Adrenal gland (tissue), 19 donors: ENCODE results near the gene KRTAP1-4. TPM values are rescaled to one million over a fixed set of nuclear protein-coding genes. Genes with fewer than 3 reads are reported as not detected.

Source experiments
- DNase-seq, 7 donors: peaks; one replicate each; pipeline ENCODE4 v3.0.0-alpha.2; 2019 to 2020
- H3K27ac ChIP-seq, 5 donors: fragments of 200-600 bp; sonication (generic) in 4 of 5; 1 replicate in 3 of 5; 2 replicates in 2 of 5; pipeline versions ENCODE4 v1.5.1 to v1.8.0; 2016 to 2020; ENCODE audit warnings: mild to moderate bottlenecking in 1 of 5
- H3K27me3 ChIP-seq: fragments of 200-600 bp; 2 replicates; pipeline ENCODE4 v1.8.0; 2021
- H3K36me3 ChIP-seq, 2 donors: fragments of 200-600 bp; replicated peaks in 1 of 2; 1 replicate in 1 of 2; 2 replicates in 1 of 2; pipeline versions ENCODE4 v1.5.1 to v1.8.0; 2018 to 2022
- H3K4me1 ChIP-seq, 2 donors: fragments of 200-600 bp; replicated peaks in 1 of 2; 1 replicate in 1 of 2; 2 replicates in 1 of 2; pipeline versions ENCODE4 v1.5.1 to v1.8.0; 2018 to 2021
- H3K4me3 ChIP-seq, 4 donors: fragments of 200-600 bp; sonication (generic) in 3 of 4; one replicate each; pipeline ENCODE4 v1.5.1; 2016 to 2018
- H3K9me3 ChIP-seq, 3 donors: fragments of 200-600 bp; sonication (generic) in 1 of 3; replicated peaks in 1 of 3; 1 replicate in 2 of 3; 2 replicates in 1 of 3; pipeline versions ENCODE4 v1.5.1 to v1.8.0; 2016 to 2021
- CTCF ChIP-seq, 6 experiments: fragments of 450-650 bp in 4 of 6; fragments of 200-600 bp in 2 of 6; sonication (generic) in 1 of 6; IDR thresholded peaks; 1 replicate in 5 of 6; 2 replicates in 1 of 6; pipeline versions ENCODE4 v1.5.1 to v1.8.0; 2016 to 2021; ENCODE audit warnings: antibody characterized with exemption in 6 of 6, mild to moderate bottlenecking in 2 of 6, moderate library complexity in 1 of 6
- POLR2A ChIP-seq, 2 donors: fragments of 450-650 bp; IDR thresholded peaks; one replicate each; pipeline ENCODE4 v1.6.1; 2017; ENCODE audit warnings: antibody characterized with exemption in 2 of 2, mild to moderate bottlenecking in 2 of 2, moderate library complexity in 1 of 2
- WGBS, 4 donors: extraction: QIAGEN DNeasy Blood & Tissue Kit in 2 of 4; methylation state at CpG; one replicate each; pipeline versions ENCODE4 v1.1.5 to v1.1.7; 2013 to 2017; 5-methylcytosine and 5-hydroxymethylcytosine counted together
- intact Hi-C, 2 donors: fragments of 100-400 bp; cut with DNase I; formaldehyde crosslinking; loops; one replicate each; pipeline versions ENCODE4 v1.14.1 to v1.15.0; 2022 to 2023
- long read RNA-seq, 10 donors: library from polyadenylated mRNA in 3 of 10; unstranded in 2 of 10; stranded (forward) in 1 of 10; transcript quantifications; one replicate each; pipeline ENCODE4 v2.0.0 and lab custom pipeline, GENCODE V29; 2021 to 2026
- polyA plus RNA-seq, 3 donors: library from polyadenylated mRNA; stranded (reverse); fragments of 200-250 nt in 2 of 3; fragments of 350-450 nt in 1 of 3; fragmentation: Illumina TruSeq in 1 of 3; extraction: RNeasy Lipid Tissue Mini Kit (QIAGEN cat#74804) in 1 of 3; gene quantifications; one replicate each; pipeline ENCODE4 v1.2.3, GENCODE V29; 2013 to 2014
- total RNA-seq, 9 donors: library from RNA; depleted of rRNA in 4 of 9; stranded (reverse); fragments of >200 nt in 4 of 9; fragments of 120-200 nt in 1 of 9; fragmentation: NEBNext Ultra II Directional in 1 of 9; extraction: Animal tissue kit (Norgen Biotek cat#: 25700) in 1 of 9; gene quantifications; one replicate each; pipeline versions ENCODE4 v1.1.0 to v1.2.4, GENCODE V29; 2013 to 2023
- donor health status: healthy with polysubstance abuse.
- donor health status: Bipolar disorder and iron deficiency.
- donor health status: DM: yes; HTN: yes; CAD: no.
- donor health status: DM: no; HTN: no; CAD: no.
- donor health status: DM: no; HTN: no; CAD: no.
- donor health status: DM: yes; HTN: yes; CAD: no.

The KRTAP1-4 gene, protein sequence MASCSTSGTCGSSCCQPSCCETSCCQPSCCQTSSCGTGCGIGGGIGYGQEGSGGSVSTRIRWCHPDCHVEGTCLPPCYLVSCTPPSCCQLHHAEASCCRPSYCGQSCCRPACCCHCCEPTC
- not detected for total RNA-seq
- not detected for polyA plus RNA-seq
- long read RNA-seq, donor 1 = 0 reads
- long read RNA-seq, donor 2 = 0 reads
- long read RNA-seq, donor 3 = 0 reads
- long read RNA-seq, donor 4 = 0 reads
- long read RNA-seq, donor 5 = 0 reads
- long read RNA-seq, donor 6 = 0 reads
- long read RNA-seq, donor 7 = 0 reads
- long read RNA-seq, donor 8 = 0 reads
- long read RNA-seq, donor 9 = 0 reads
- long read RNA-seq, donor 10 = 0 reads

DNA sequence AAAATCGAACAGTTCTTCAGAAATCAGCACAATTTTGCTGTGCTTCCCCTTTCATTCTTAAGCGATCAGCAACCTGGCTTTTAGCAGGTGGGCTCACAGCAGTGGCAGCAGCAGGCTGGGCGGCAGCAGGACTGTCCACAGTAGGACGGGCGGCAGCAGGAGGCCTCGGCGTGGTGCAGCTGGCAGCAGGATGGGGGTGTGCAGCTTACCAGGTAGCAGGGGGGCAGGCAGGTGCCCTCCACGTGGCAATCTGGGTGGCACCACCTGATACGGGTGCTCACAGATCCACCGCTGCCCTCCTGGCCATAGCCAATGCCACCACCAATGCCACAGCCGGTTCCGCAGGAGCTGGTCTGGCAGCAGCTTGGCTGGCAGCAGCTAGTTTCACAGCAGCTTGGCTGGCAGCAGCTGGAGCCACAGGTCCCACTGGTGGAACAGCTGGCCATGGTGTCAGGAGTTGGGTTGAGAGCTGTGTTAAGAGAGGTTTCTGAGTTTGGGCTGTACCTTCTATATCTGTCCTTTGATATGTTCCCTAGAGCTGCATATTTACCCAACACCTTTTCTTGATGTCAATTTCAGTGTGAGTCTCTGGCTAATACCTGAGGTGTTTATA lies at the start of gene KRTAP1-4:
TSS of gene KRTAP1-4 (minus strand) at position 563 of the 613 bp plus-strand sequence. CDS start at position 446, 117 bp downstream.
- intact Hi-C loops = no loop called here
- TF ChIP-seq CTCF (IDR thresholded peaks at IDR 0.05) (no peak), POLR2A (IDR thresholded peaks at IDR 0.05) (no peak)
- H3K9me3 ChIP-seq = no peaks in the 10 kb centered on the region
- WGBS, 4 donors = 77 to 91% (median 83%) methylated on average over 7 to 12 of the region's 12 CpGs
- H3K4me3 ChIP-seq = no peak within 1 kb of the TSS
- H3K4me1 ChIP-seq = no peaks in the 10 kb centered on the region
- no peak within 1 kb of the TSS for H3K27ac ChIP-seq
- H3K27me3 ChIP-seq = no peaks in the 10 kb centered on the region
- DNase-seq = no peak
- H3K36me3 ChIP-seq = no peaks in the 10 kb centered on the region

DNA sequence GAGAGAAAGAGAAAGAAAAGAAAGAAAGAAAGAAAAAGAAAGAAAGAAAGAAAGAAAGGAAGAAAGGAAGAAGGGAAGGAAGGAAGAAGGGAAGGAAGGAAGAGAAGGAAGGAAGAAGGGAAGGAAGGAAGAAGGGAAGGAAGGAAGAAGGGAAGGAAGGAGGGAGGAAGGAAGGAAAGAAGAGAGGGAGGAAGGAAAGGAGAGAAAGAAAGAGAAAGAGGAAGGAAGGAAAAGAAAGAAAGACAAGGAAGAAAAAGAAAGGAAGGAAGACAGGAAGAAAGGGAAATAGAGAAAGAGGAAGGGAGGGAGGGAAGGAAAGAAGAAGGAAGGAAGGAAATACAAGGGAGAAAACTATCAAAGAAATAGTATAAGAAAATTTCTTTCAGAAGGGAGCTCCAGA lies 46.8 kb upstream of the KRTAP1-4 start:
- no peak for DNase-seq
- no peak overlapping the region for H3K4me3 ChIP-seq
- no peaks in the 10 kb centered on the region for H3K36me3 ChIP-seq
- intact Hi-C loops = no loop called here
- H3K27me3 ChIP-seq = no peaks in the 10 kb centered on the region
- no peak overlapping the region for H3K27ac ChIP-seq
- H3K4me1 ChIP-seq = no peaks in the 10 kb centered on the region
- no peaks in the 10 kb centered on the region for H3K9me3 ChIP-seq
- TF ChIP-seq CTCF (IDR thresholded peaks at IDR 0.05) (no peak), POLR2A (IDR thresholded peaks at IDR 0.05) (no peak)

DNA sequence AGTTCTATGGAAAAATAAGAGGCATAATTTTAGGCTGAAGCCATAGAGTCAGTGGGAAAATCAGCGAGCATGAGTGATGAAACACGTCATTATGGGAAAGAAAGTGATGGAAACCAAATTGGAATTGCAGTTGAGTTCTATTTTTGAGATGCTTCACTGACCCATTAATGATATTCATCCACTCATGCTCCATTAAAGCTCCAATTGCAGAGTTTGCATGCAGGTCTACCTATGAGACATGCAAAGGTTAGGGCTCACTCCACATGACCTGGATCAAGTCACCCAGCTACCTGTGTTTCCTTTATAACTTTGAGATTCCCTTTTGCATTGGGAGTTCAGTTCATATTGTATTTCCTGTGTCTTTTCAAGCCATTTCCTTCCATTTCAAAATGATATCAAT lies 43.7 kb upstream of the KRTAP1-4 start:
- TF ChIP-seq POLR2A (IDR thresholded peaks at IDR 0.05) = no peak
- TF ChIP-seq CTCF (IDR thresholded peaks at IDR 0.05) = no peak
- 89 to 94% (median 90%) methylated on average over 2 of the region's 2 CpGs for WGBS, 4 donors
- no peaks in the 10 kb centered on the region for H3K27me3 ChIP-seq

GRCh38 chr17:41071606-41072360 lies 41.8 kb upstream of the KRTAP1-4 start:
- no peak overlapping the region for H3K27ac ChIP-seq
- intact Hi-C loops = no loop called here
- H3K4me3 ChIP-seq = no peak overlapping the region
- no peaks in the 10 kb centered on the region for H3K27me3 ChIP-seq
- TF ChIP-seq CTCF (IDR thresholded peaks at IDR 0.05) (no peak), POLR2A (IDR thresholded peaks at IDR 0.05) (no peak)
- DNase-seq = no peak
- H3K4me1 ChIP-seq = no peaks in the 10 kb centered on the region
- H3K36me3 ChIP-seq = no peaks in the 10 kb centered on the region
- no peaks in the 10 kb centered on the region for H3K9me3 ChIP-seq
- WGBS, 4 donors = 77 to 84% (median 80%) methylated on average over 5 of the region's 5 CpGs

More for the DNA sequence above, 43.7 kb upstream of the KRTAP1-4 start:
- no peaks in the 10 kb centered on the region for H3K9me3 ChIP-seq
- H3K4me3 ChIP-seq = no peak overlapping the region
- no peak for DNase-seq
- no peaks in the 10 kb centered on the region for H3K4me1 ChIP-seq
- intact Hi-C loops = no loop called here
- no peak overlapping the region for H3K27ac ChIP-seq
- no peaks in the 10 kb centered on the region for H3K36me3 ChIP-seq
